HCEC 1CT (cell line): Measurements from ENCODE around the gene FRRS1.
"Not testable (repeated sequence)": the region's sequence is repeated elsewhere in the genome, so short reads cannot be mapped to it uniquely, and the experiment has no call there.

Source experiments
- DNase-seq: peaks from one replicate; pipeline ENCODE4 v3.0.0-alpha.2; 2017

Gene FRRS1, protein sequence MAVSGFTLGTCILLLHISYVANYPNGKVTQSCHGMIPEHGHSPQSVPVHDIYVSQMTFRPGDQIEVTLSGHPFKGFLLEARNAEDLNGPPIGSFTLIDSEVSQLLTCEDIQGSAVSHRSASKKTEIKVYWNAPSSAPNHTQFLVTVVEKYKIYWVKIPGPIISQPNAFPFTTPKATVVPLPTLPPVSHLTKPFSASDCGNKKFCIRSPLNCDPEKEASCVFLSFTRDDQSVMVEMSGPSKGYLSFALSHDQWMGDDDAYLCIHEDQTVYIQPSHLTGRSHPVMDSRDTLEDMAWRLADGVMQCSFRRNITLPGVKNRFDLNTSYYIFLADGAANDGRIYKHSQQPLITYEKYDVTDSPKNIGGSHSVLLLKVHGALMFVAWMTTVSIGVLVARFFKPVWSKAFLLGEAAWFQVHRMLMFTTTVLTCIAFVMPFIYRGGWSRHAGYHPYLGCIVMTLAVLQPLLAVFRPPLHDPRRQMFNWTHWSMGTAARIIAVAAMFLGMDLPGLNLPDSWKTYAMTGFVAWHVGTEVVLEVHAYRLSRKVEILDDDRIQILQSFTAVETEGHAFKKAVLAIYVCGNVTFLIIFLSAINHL

DNA sequence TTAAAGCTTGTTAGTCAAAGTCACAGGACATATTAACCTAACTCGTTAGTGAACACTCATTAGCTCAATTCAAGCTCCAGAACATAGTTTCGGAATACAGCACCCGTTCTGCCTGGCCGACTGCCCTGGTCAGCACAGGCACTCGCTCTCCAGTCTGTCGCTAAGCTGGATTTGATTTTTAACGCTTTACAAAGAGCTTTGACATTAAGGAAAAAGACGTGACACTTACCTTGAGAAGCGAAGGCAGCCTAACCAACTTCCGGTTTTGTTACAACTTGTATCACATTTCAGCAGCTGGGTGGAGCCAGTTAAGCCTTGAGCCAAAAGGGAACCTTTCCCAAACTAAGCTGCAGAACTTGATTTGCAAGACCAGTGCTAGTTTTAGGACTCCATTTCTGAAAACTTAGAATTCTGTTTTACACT is at the start of gene FRRS1:
Gene FRRS1 (minus strand): TSS at position 258 of the 423 bp plus-strand sequence. CDS start 17,867 bp downstream, outside the sequence.
- DNase-seq: peak; percentile 60

DNA sequence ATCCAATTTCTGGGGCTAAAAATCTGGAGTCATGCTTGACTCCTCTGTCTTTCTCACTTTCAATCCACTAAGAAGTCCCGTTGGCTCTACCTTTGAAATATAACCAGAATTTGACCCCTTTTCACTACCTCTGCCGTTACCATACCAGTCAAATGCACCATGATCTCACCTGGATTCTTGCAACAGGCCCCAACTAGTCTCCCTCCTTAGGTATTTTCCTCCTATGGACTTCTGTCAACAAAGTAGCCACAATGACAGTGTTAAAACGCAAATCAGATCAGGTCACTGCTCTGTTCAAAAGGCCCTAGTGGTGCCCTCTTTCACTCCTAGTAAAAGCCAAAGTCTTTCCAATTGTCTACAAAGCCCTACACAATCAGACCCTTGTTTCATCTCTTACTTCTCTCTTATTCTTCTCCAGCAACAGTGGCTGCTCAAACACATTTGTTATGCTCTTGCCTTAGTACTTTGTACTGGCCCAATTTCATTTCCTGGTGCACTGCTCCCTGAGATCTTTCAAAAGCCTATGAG is 48.0 kb upstream of the FRRS1 start:
- no peak for DNase-seq

DNA sequence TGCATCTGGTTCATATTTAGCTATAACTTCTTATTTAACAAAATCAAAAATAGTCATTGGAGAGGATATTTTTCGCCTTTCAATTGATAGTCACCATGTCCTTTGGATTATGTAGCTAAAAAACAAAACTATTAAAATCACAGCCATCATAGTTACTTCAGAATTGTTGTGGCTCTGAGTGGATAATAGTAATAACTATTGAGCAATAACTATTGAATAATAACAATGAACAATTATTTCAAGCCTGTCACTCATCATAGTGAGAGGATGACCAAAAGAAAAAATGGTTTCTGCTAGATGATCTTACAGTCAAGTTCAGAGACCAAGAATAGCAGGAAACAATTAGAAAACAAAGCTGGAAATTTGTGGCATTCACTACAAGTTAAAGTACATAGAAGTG is 45.3 kb upstream of the FRRS1 start:
- no peak for DNase-seq

DNA sequence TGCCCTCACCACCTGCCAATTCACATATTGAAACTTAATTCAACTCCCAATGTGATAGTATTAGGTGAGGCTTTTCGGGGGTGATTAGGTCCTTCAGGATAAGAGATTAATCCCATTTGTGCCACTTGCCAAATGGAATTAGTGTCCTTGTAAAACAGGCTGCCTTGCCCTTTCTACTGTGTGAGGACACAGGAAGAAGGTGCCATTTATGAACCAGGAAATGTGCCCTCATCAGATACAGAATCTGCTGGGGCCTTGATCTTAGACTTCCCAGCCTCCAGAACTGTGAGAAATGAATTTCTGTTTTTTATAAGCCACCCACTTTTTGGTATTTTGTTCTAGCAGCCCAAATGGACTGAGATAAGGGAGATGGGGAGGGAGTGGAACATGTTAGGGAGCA is 44.6 kb upstream of the FRRS1 start:
- no peak for DNase-seq

DNA sequence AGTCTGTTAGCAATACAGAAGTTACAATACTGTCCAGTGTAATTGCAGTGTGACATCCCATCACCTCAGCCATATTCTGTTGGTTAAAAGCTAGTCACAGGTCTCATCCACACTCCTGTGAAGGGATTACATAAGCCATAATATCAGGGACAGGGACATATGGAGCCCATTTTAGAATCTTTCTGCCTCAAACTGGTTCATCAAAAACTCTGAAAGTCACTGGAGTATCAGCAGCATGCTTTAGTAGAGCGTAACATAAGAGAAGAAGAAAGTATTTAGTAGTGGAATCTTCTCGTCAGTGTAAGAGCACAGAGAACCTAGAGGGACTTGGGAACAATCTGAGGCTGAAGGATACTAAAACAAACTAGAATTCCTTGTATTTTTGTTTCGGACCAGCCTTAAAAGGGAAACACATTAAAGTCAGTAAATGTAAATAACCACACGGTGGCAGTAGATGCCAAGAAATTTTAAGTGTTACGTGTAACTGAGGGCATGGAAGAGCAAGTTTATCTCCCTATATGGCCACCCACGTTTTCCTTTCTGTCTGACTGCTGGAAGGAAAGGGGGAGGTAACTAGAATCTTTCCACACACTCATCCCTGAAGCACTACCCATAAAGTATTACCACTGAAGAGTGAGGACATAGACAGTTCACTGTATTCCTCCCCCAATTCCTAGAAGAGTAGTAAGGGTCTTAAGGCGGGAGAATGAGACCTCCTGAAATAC is 42.1 kb upstream of the FRRS1 start:
- DNase-seq: peak; percentile 93

DNA sequence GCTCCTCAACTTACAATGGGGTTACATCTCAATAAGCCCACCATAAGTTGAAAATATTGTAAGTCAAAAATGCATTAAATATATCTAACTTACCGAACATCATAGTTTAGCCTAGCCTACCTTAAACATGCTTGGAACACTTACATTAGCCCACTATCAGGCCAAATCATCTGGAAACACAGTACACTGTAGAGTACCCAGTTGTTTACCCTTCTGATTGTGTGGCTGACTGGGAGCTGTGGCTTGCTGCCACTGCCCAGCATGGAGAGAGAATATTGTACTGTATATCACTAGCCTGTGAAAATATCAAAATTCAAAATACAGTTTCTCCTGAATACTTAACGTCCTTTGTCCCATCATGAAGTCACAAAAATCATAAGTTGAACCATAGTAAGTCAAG is 40.4 kb upstream of the FRRS1 start:
- DNase-seq: no peak

DNA sequence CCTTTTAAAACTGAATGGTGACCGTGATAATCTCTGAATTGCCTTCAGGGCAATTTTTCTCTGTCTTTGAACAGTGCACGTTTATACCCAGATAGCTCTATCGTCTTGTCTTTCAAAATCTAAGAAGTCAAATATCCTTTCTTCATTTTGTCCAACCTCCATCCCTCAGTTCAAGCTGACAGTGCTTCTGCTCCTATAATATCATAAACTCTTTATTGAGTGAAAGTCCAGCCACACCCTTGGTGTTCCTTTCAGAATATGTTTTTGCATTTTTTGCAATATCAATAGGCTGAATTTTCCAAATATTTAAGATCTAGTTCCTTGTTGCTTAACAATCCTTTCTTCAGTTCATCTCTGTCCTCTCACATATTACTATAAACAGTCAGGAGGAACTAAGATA is 35.1 kb upstream of the FRRS1 start:
- no peak for DNase-seq

DNA sequence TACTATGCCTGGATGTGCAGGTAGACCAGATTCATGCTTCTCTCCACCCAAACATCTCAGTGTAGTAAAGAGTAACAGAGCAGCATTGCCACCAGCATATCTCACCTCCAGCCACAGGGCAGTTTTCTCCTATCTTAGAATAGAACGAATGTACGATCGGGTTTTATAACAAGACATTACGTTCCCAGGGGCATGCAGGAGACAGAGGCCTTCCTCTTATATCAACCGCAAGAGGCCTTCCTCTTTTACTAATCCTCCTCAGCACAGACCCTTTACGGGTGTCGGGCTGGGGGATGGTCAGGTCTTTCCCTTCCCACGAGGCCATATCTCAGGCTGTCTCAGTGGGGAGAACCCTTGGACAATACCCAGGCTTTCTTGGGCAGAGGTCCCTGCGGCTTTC is 27.4 kb upstream of the FRRS1 start:
- DNase-seq: not testable (repeated sequence)

DNA sequence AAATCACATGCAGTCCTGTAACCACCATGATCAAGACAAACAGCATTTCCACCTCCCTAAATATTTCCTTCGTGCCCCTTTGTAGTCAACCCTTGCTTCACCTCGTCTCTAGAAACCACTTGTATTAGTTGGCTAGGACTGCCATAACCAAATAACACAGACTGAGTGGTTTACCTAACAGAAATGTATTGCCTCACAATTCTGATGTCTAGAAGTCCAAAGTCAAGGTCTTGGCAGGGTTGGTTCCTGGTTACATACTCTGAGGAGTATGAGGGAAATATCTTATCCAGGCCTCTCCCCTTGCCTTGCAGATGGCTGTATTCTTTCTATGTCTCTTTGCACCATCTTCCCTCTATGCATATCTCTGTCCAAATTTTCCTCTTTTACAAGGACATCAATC is 23.3 kb upstream of the FRRS1 start:
- DNase-seq: no peak

DNA sequence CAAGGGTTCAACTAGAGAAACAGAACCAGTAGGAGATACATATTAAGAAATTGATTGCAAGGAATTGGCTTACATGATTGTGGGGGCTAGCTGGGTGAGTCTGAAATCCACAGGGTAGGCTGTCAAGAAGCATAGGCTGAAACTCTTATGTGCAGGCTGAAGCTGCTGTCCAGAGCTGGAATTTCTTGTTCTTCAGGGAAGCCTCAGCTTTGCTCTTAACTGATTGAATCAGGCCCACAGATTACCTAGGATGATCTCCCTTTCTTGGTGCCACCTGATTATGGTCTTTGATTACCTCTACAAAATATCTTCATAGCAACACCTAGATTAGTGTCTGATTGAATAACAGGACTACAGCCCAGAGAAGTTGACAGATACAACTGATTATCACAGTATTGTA is 22.5 kb upstream of the FRRS1 start:
- no peak for DNase-seq

DNA sequence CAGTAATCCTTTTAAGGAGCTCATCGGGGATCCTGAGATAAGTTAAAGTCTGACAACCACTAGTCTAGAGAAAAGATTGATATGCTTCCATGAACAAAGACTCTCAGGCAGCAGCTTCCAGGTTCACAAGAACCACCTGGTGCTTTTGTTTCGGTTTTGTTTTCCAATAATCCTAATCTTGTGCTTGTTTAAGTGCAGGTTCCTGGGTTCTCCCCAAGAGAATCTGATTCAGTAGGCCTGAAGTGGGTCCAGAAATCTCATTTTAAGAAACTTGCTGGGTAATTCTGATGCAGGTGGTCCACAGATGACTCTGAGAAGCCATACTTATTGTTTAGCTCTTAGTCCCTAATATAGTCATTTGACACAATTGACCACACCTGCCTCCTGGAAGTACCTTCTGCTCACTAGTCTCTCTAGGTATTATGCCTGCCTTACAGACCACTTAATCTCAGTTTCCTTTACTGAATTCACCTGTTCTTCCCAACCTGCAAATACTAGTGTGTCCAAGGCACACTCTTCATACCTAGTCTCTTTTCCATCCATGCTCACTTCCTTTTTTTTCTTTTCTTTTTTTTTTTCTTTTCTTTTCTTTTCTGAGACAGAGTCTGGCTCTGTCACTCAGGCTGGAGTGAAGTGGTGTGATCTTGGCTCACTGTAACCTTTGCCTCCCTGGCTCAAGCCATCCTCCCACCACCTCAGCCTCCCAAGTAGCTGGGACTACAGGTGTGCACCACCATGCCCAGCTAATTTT is 20.5 kb upstream of the FRRS1 start:
- DNase-seq: no peak

DNA sequence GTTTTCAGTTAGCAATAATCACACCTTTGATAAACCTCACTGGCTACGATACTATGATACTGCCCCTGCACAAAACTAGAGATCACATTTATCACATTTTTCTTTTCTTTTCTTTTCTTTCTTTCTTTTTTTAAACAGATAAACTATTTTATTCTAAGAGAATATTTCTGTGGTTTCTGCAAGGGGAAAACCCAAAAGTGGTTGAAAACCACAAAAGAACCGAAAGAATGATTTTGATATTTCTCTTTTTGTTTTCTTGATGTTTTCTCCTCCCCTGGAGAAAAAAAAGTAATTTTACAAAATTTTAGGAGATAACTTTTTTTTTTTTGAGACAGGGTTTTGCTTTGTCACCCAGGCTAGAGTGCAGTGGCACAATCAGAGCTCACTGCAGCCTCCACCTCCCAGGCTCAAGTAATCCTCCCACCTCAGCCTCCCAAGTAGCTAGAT is 18.4 kb upstream of the FRRS1 start:
- no peak for DNase-seq

DNA sequence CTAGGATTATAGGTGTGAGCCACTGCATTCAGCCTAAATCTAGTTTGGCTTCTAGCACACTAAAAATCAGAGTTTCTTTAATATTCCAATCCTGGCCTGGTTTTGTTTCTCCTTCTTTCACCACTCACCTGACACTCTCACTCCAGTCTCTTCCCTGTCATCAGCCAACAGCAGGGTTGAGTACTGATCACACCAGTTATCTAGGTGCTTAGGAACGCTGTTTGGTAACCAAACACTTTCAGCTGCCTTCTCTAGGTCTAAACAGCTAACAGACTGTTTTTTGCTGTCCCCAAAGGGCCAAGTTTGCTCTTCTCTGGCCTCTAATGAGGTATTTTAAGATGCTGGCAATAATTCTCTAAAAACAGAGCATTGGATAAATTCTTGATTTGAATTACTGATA is 17.7 kb upstream of the FRRS1 start:
- DNase-seq: no peak

DNA sequence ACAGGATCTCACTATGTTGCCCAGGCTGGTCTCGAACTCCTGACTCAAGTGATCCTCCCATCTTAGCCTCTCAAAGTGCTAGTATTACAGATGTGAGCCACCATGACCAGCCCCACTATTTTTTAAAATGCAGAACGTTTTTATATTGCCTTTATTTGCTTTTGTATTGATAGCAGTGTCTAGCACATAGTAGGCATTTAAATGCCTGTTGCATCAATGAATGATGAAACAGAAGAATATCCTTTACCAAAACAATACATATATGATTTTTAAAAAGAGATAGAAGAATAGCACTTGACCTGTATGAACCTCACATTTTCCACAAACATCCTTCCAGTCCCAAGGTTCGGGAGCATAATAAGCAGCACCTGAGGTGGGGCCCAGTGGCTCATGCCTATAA is 16.5 kb upstream of the FRRS1 start:
- DNase-seq: no peak

DNA sequence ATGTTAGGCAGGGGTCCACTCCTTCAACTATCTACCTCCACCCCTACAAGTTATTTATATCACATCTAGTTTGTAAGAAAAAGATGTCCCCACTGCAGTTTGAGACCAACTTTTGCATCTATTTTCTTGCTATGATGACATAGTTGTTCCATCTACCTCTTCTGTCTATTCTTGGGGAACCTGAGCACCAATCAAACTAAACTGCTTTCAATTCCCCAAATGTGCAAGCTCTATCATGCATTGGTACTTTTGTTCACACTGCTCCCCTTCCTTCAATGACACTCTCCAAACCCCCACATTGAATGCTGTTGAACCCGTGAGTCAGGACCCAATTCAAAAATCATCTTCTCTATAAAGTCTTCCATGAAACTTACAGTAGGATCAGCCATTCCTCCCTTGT is 16.0 kb upstream of the FRRS1 start:
- DNase-seq: no peak

DNA sequence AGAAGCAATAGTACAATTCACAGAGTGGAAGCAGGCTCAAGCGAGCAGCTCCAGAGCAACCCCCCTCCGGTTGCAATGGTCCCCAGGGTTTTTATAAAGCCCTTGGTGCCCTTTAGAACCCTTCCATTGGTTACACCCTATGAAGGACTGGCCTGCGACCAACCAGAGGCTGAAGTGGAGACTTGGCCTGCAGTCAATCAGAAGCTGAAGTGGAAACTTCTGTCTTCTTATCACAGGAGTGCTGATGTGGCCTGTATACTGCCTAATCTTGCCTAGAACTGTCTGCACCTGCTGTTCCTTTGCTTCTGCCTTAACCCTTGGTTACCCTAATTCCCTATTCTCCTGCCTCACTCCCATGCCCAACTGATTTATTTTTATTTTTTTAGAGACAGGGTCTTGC is 15.4 kb upstream of the FRRS1 start:
- no peak for DNase-seq

DNA sequence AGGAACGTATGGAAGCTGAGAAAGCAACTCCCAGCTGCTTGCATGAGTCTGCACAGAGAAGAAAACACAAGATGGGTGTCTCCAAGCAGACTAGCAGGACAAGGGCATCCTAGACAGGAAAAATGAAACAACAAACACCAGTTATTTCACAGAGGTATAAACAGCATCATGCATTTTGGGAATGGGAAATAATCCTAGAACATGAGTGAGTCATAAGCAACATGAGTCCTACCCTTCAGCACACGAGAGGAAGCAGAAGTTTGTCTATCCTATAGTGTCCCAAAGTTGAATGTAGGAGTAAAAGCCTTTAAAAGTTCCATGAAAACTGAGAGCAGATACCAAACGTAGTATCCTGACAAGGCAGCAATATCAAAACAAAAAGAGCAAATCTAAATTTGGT is 11.3 kb upstream of the FRRS1 start:
- DNase-seq: no peak

DNA sequence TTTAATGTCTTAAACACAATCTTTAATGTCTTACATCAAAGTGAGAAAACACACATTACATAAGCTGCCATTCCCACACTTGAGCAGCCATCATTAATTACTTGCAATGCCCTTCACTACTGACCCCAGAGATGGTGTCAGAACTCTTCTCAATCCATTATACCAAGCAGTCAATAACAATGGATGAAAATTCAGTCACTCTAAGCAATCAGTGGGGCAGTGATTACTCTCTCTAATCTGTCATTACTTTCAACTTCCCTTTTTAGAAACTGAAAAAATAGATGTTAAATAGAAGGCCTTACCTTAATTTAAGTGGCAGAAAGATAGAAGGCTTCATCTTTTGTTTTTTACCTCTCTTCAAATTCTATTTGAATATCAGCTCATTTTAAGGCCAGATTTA is 9.7 kb upstream of the FRRS1 start:
- no peak for DNase-seq

DNA sequence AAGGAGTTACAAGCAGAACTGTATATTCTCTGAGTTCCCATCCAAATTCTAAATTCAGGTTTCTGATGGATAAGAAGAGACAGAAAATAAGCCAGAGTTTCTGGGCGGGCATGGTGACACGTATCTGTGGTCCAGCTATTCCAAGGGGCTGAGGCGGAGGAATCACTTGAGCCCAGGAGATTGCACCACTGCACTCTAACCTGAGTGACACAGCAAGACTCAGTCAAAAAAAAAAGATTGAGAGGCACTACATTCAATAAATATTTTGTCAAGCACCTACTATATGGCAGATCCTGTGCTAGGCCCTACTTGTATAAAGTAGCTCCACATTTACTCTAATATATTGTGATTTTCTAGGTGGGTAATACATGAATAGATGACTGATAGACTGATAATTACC is 6.4 kb upstream of the FRRS1 start:
- DNase-seq: no peak

DNA sequence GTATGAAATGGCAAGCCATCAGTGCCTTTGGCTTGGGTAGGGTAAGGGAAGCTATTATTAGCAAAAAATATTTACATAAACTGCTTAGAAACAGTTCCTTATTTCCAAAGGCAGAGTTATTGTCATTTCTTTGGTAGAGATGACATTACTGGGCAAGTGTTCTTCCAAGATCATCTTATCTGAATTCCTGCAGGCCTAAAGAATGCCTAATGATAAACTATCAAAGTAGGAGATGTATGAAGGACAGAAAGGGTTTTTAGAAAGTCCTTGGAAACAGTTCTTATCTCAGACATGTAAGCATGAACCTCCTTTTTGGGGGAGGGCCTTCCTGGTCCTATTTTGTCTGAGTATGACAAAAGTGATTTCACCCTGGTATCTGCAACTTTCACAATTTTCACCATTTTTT is 5.1 kb upstream of the FRRS1 start:
- no peak for DNase-seq

DNA sequence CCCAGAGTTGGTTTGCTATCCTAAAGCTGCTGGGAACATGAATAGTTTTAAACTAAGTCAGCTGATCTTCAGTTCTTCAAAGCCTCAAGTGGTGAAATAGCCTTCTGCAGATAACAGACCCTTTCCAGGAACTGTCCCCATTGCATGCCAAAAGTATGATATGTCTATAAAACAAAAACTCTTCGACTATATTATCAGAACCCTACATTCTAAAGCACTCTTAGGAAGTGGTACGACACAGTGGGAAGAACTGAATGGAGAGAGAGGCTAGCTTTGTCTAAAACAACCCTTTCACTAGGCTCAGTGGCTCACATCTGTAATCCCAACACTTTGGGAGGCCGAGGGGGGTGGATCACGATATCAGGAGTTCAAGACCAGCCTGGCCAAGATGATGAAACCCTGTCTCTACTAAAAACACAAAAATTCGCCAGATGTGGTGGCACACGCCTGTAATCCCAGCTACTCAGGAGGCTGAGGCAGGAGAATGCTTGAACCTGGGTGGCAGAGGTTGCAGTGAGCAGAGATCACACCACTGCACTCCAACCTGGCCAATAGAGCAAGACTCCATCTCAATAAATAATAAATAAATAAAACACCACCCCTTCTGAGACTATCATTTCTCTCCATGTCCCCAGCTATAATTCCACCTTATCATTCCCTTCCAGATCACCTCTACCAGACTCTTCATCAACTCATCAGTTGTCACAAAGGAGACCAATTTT is 2.2 kb upstream of the FRRS1 start:
- no peak for DNase-seq

DNA sequence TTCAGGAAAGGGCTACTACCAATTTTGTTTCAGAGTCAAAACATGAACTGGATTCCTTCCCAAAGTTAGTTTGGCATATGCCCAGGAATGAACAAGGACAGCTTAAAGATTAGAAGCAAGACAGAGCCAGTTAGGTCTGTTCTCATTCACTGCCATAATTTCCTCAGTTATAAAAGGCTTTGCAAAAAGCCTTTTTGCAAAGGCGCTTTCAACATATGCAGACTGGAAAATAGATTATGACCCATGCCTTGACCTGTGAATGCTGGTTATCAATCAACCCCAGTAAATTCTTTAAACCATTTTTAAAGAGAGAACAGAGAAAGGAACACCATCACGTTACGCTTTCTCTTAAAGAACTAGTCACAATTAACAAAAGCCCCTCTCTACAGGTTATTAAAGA is 1.7 kb upstream of the FRRS1 start:
- DNase-seq: no peak
